ENCODE results near the gene NPB. TPM values are rescaled to one million over a fixed set of nuclear protein-coding genes. Genes with fewer than 3 reads are reported as not detected.

Gene NPB
- total RNA-seq, 1 donor from 2014 or later = 4.7 TPM

- no peaks in the 10 kb centered on the region for H3K27me3 ChIP-seq
- peaks cover 0 to 9% of the 10 kb centered on the region in 2 donors for H3K36me3 ChIP-seq
- H3K4me3 ChIP-seq = no peak overlapping the region
- no peak for DNase-seq (ENCODE audit: extremely low spot score in 2 of 2)
- intact Hi-C loops (cut with DNase I) = no loop called here
- H3K4me1 ChIP-seq = peaks cover 75% of the 10 kb centered on the region
- H3K27ac ChIP-seq = no peak overlapping the region
- H3K9me3 ChIP-seq = no peaks in the 10 kb centered on the region
- TF ChIP-seq POLR2A (IDR thresholded peaks at IDR 0.05) = no peak
- TF ChIP-seq CTCF (IDR thresholded peaks at IDR 0.05) = no peak
- TF ChIP-seq POLR2AphosphoS5 (IDR thresholded peaks at IDR 0.05; ENCODE audit: insufficient read depth in 1 of 2, low read depth in 1 of 2) = no peak
These were observed 36.7 kb upstream of the NPB start for GRCh38 chr17:81865358-81865732.

- TF ChIP-seq POLR2AphosphoS5 (IDR thresholded peaks at IDR 0.05; ENCODE audit: insufficient read depth in 1 of 2, low read depth in 1 of 2) (peak in 1 of 2 donors; percentile 17), CTCF (IDR thresholded peaks at IDR 0.05) (no peak)
- no peak for DNase-seq (ENCODE audit: extremely low spot score in 2 of 2)
- H3K27me3 ChIP-seq = no peaks in the 10 kb centered on the region
- intact Hi-C loops (cut with DNase I) = no loop called here
- H3K4me1 ChIP-seq = peaks cover 76% of the 10 kb centered on the region
- H3K4me3 ChIP-seq = no peak overlapping the region
- H3K9me3 ChIP-seq = no peaks in the 10 kb centered on the region
- H3K36me3 ChIP-seq = peaks cover 0 to 9% of the 10 kb centered on the region in 2 donors
- no peak overlapping the region for H3K27ac ChIP-seq
These were observed 36.2 kb upstream of the NPB start for GRCh38 chr17:81865733-81866439.

GRCh38 chr17:81866440-81867169, 35.4 kb upstream of the NPB start:
- DNase-seq (ENCODE audit: extremely low spot score in 2 of 2) = no peak
- H3K9me3 ChIP-seq = no peaks in the 10 kb centered on the region
- peaks cover 73% of the 10 kb centered on the region for H3K4me1 ChIP-seq
- H3K4me3 ChIP-seq = no peak overlapping the region
- no peak overlapping the region for H3K27ac ChIP-seq
- intact Hi-C loops (cut with DNase I) = no loop called here
- H3K27me3 ChIP-seq = no peaks in the 10 kb centered on the region
- peaks cover 0 to 9% of the 10 kb centered on the region in 2 donors for H3K36me3 ChIP-seq
- TF ChIP-seq POLR2AphosphoS5 (IDR thresholded peaks at IDR 0.05; ENCODE audit: insufficient read depth in 1 of 2, low read depth in 1 of 2) = no peak

- Histone ChIP-seq H3K27ac (peak overlapping the region; percentile 82), H3K4me3 (no peak overlapping the region), H3K4me1 (peaks cover 72% of the 10 kb centered on the region), H3K27me3 (no peaks in the 10 kb centered on the region), H3K36me3 (peaks cover 0 to 9% of the 10 kb centered on the region in 2 donors), H3K9me3 (no peaks in the 10 kb centered on the region)
- intact Hi-C loops (cut with DNase I) = no loop called here
- no peak for DNase-seq (ENCODE audit: extremely low spot score in 2 of 2)
- TF ChIP-seq POLR2A (IDR thresholded peaks at IDR 0.05) (no peak), CTCF (IDR thresholded peaks at IDR 0.05) (no peak), POLR2AphosphoS5 (IDR thresholded peaks at IDR 0.05; ENCODE audit: insufficient read depth in 1 of 2, low read depth in 1 of 2) (no peak)
These were observed 34.7 kb upstream of the NPB start for GRCh38 chr17:81867170-81867990.

- Histone ChIP-seq H3K27me3 (no peaks in the 10 kb centered on the region), H3K4me1 (peaks cover 72% of the 10 kb centered on the region), H3K9me3 (no peaks in the 10 kb centered on the region), H3K27ac (peak overlapping the region; percentile 82), H3K4me3 (no peak overlapping the region), H3K36me3 (peaks cover 0 to 9% of the 10 kb centered on the region in 2 donors)
- intact Hi-C loops (cut with DNase I) = no loop called here
- TF ChIP-seq CTCF (IDR thresholded peaks at IDR 0.05) (no peak), POLR2A (IDR thresholded peaks at IDR 0.05) (no peak), POLR2AphosphoS5 (IDR thresholded peaks at IDR 0.05; ENCODE audit: insufficient read depth in 1 of 2, low read depth in 1 of 2) (peak in 1 of 2 donors; percentile 34)
- peak in 1 of 2 donors; percentile 88 for DNase-seq (ENCODE audit: extremely low spot score in 2 of 2)
These were observed 33.9 kb upstream of the NPB start for GRCh38 chr17:81867991-81868673.

All from vagina (tissue), 2 donors.